Liver (tissue), 9 donors: ENCODE measurements around the gene CNMD. TPM values are rescaled to one million over a fixed set of nuclear protein-coding genes. Genes with fewer than 3 reads are reported as not detected.
"Not testable (repeated sequence)": the region's sequence is repeated elsewhere in the genome, so short reads cannot be mapped to it uniquely, and the experiment has no call there.

Experiments
- DNase-seq: peaks from one replicate; pipeline ENCODE4 v3.0.0-alpha.2; 2017; ENCODE audit warnings: low spot score
- H3K27ac ChIP-seq, 2 donors: one replicate each; pipeline ENCODE4 v1.7.0; 2013; ENCODE audit warnings: inconsistent platforms in 2 of 2, low read length in 2 of 2, control low read depth in 1 of 2, low read depth in 1 of 2, mild to moderate bottlenecking in 1 of 2
- H3K27me3 ChIP-seq, 4 donors: one replicate each; pipeline versions ENCODE4 v1.6.1 to v1.7.0; 2013; ENCODE audit warnings: low read length in 3 of 4, inconsistent platforms in 1 of 4, mild to moderate bottlenecking in 1 of 4, moderate library complexity in 1 of 4; ENCODE audit not compliant: control insufficient read depth in 4 of 4, insufficient read depth in 4 of 4
- H3K36me3 ChIP-seq, 4 donors: one replicate each; pipeline versions ENCODE4 v1.6.1 to v1.7.0; 2013; ENCODE audit warnings: low read length in 3 of 4, mild to moderate bottlenecking in 3 of 4, low read depth in 1 of 4, moderate library complexity in 1 of 4; ENCODE audit not compliant: control insufficient read depth in 4 of 4, insufficient read depth in 3 of 4
- H3K4me1 ChIP-seq, 4 donors: one replicate each; pipeline versions ENCODE4 v1.6.1 to v1.7.0; 2013; ENCODE audit warnings: low read length in 3 of 4, mild to moderate bottlenecking in 3 of 4, moderate library complexity in 1 of 4; ENCODE audit not compliant: control insufficient read depth in 4 of 4, insufficient read depth in 4 of 4
- H3K4me3 ChIP-seq, 3 donors: one replicate each; pipeline versions ENCODE4 v1.6.1 to v1.7.0; 2013; ENCODE audit warnings: low read length in 3 of 3, control low read depth in 1 of 3, low read depth in 1 of 3, mild to moderate bottlenecking in 1 of 3
- H3K9ac ChIP-seq, 2 donors: one replicate each; pipeline ENCODE4 v1.7.0; 2013; ENCODE audit warnings: low read length in 2 of 2, mild to moderate bottlenecking in 2 of 2, moderate library complexity in 2 of 2, control low read depth in 1 of 2, low read depth in 1 of 2
- H3K9me3 ChIP-seq, 4 donors: one replicate each; pipeline versions ENCODE4 v1.6.1 to v1.7.0; 2013; ENCODE audit warnings: low read length in 3 of 4; ENCODE audit not compliant: control insufficient read depth in 4 of 4
- CTCF ChIP-seq: fragments of 150-350 bp; IDR thresholded peaks from 2 replicates; pipeline ENCODE4 v1.5.1; 2017; ENCODE audit warnings: improper control_type of control experiment, low read depth, low read length; ENCODE audit not compliant: missing input control
- EGR1 ChIP-seq, 2 donors: IDR thresholded peaks; 2 replicates each; pipeline ENCODE4 v1.6.1; 2016 to 2018; ENCODE audit warnings: antibody characterized with exemption in 2 of 2, low read depth in 2 of 2
- FOXA2 ChIP-seq: IDR thresholded peaks from 2 replicates; pipeline ENCODE4 v1.6.1; 2016; ENCODE audit warnings: antibody characterized with exemption
- GABPA ChIP-seq, 2 donors: IDR thresholded peaks in 1 of 2; conservative IDR thresholded peaks in 1 of 2; 2 replicates each; pipeline ENCODE4 v1.6.1; 2016; ENCODE audit warnings: antibody characterized with exemption in 2 of 2, mild to moderate bottlenecking in 1 of 2, moderate library complexity in 1 of 2
- HNF4A ChIP-seq, 2 donors: conservative IDR thresholded peaks; 2 replicates each; pipeline ENCODE4 v1.6.1; 2016; ENCODE audit warnings: antibody characterized with exemption in 2 of 2, mild to moderate bottlenecking in 2 of 2
- JUND ChIP-seq, 2 donors: IDR thresholded peaks; 2 replicates each; pipeline ENCODE4 v1.6.1; 2016; ENCODE audit warnings: antibody characterized with exemption in 2 of 2
- MAX ChIP-seq: IDR thresholded peaks from 2 replicates; pipeline ENCODE4 v1.6.1; 2016; ENCODE audit warnings: antibody characterized with exemption
- RAD21 ChIP-seq, 2 donors: IDR thresholded peaks; 2 replicates each; pipeline ENCODE4 v1.6.1; 2016; ENCODE audit warnings: antibody characterized with exemption in 2 of 2, mild to moderate bottlenecking in 2 of 2
- RXRA ChIP-seq, 2 donors: IDR thresholded peaks; 2 replicates each; pipeline ENCODE4 v1.6.1; 2017 to 2018; ENCODE audit warnings: antibody characterized with exemption in 2 of 2, mild to moderate bottlenecking in 1 of 2
- YY1 ChIP-seq: IDR thresholded peaks from 2 replicates; pipeline ENCODE4 v1.6.1; 2016; ENCODE audit warnings: antibody characterized with exemption, mild to moderate bottlenecking
- WGBS: extraction: QIAGEN DNeasy Blood & Tissue Kit; methylation state at CpG from one replicate; pipeline ENCODE4 v1.1.7; 2013; 5-methylcytosine and 5-hydroxymethylcytosine counted together
- polyA plus RNA-seq, 2 donors: library from polyadenylated mRNA; stranded (reverse) in 1 of 2; unstranded in 1 of 2; fragments of 200-250 nt in 1 of 2; fragments of >200 nt in 1 of 2; fragmentation: Nextera tagmentation in 1 of 2; extraction: Ambion mirVana in 1 of 2; gene quantifications; one replicate each; pipeline versions ENCODE4 v1.2.1 to v1.2.3, GENCODE V29; 2013 to 2015
- total RNA-seq, 2 donors: library from RNA; depleted of rRNA; stranded (reverse); fragments of >200 nt; gene quantifications; one replicate each; pipeline ENCODE4 v1.2.3, GENCODE V29; 2014
- TF ChIP-seq, protein P1 (sequence below): IDR thresholded peaks from 2 replicates; pipeline ENCODE4 v1.6.1; 2016; ENCODE audit warnings: antibody characterized with exemption, mild to moderate bottlenecking
- donor health status: healthy.
- donor health status: healthy.
- donor health status: healthy.
- donor health status: healthy.
- donor health status: healthy.

The CNMD gene
- total and polyA plus RNA-seq, 4 donors: not detected

DNA sequence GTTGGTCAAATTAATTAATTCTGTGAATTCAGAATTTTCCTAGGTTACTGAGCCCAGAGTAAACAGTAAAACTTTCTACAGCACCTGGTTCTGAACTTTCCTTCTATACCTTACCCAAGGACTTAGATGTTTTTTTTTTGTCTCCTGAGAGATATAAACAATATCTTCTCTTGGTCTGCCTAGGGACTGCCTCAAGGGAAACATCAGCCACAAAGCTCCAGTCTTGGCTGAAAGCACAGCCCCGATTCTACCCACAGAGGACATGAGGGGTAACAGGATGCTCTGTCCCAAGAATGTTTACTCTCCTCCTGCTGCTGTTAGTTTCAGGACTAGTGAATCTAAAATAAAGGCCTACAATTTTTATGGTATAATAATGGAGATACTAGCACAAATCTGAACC lies 14.3 kb downstream of the CNMD start (continued):
- no peak for TF ChIP-seq EGR1 (IDR thresholded peaks at IDR 0.05; ENCODE audit: low read depth in 2 of 2)
- no peak for TF ChIP-seq GABPA (IDR thresholded peaks at IDR 0.05 in 1 of 2, conservative IDR thresholded peaks at IDR 0.05 in 1 of 2)
- no peak for TF ChIP-seq YY1

GRCh38 chr13:52723181-52723580 lies 16.4 kb downstream of the CNMD start:
- no peak overlapping the region for H3K9ac ChIP-seq
- 78% methylated on average over 4 of the region's 4 CpGs for WGBS
- DNase-seq: no peak
- H3K27ac ChIP-seq: no peak overlapping the region
- no peaks in the 10 kb centered on the region for H3K4me1 ChIP-seq
- H3K4me3 ChIP-seq: no peak overlapping the region
- peaks cover 0 to 2% (median 0%) of the 10 kb centered on the region in 4 donors for H3K27me3 ChIP-seq
- H3K9me3 ChIP-seq: no peaks in the 10 kb centered on the region
- H3K36me3 ChIP-seq: no peaks in the 10 kb centered on the region
- TF ChIP-seq GABPA (IDR thresholded peaks at IDR 0.05 in 1 of 2, conservative IDR thresholded peaks at IDR 0.05 in 1 of 2): no peak
- TF ChIP-seq HNF4A (conservative IDR thresholded peaks at IDR 0.05): no peak
- TF ChIP-seq FOXA2: no peak
- no peak for TF ChIP-seq RXRA (IDR thresholded peaks at IDR 0.05)
- TF ChIP-seq MAX: no peak

DNA sequence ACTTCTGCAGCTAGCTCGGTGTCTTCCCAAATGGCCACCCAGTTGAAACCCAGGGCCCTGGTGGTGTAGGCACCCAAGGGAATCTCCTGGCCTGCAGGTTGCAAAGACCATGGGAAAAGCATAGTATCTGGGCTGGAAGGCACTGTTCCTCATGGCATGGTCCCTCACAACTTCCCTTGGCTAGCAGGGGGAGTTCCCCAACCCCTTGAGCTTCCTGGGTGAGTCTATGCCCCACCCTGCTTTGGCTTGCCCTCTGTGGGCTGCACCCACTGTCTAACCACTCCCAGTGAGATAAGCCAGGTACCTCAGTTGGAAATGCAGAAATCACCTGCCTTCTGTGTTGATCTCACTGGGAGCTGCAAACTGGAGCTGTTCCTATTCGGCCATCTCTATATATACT lies 18.3 kb downstream of the CNMD start:
- not testable (repeated sequence) for H3K9me3 ChIP-seq

GRCh38 chr13:52720904-52721303 lies 18.7 kb downstream of the CNMD start:
- not testable (repeated sequence) for H3K27me3 ChIP-seq, H3K36me3 ChIP-seq, H3K9me3 ChIP-seq, H3K4me1 ChIP-seq, H3K4me3 ChIP-seq, H3K9ac ChIP-seq, H3K27ac ChIP-seq, DNase-seq
- 66% methylated on average over 7 of the region's 7 CpGs for WGBS

More for the DNA sequence above, 18.3 kb downstream of the CNMD start:
- not testable (repeated sequence) for H3K27me3 ChIP-seq, DNase-seq, H3K4me3 ChIP-seq, H3K27ac ChIP-seq, H3K4me1 ChIP-seq, H3K36me3 ChIP-seq, H3K9ac ChIP-seq
- 91% methylated on average over 2 of the region's 2 CpGs for WGBS

DNA sequence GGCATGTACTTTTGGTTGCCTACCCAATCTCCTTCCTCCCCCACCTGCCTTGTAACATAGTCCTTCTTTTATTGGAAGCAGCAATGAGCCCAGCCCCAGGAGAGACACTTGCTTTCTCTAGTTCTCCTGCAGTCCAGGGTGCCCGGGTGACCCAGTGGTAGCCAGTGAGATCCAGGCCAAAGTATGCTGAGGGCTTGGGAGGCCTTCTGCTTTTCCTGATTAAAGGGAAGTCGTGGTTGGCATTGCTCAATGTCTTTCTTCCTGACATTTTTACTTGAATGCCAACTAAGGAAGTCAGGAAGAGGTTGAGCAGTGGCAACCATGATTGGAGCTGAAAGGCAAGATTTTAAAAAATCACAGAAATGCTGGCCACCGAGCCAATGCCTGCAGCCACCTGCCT lies 25.7 kb downstream of the CNMD start:
- Histone ChIP-seq H3K9ac (no peak overlapping the region), H3K36me3 (no peaks in the 10 kb centered on the region), H3K4me3 (no peak overlapping the region), H3K27me3 (no peaks in the 10 kb centered on the region), H3K9me3 (no peaks in the 10 kb centered on the region), H3K4me1 (no peaks in the 10 kb centered on the region), H3K27ac (no peak overlapping the region)
- 66% methylated on average over 3 of the region's 3 CpGs for WGBS
- TF ChIP-seq FOXA2: no peak
- TF ChIP-seq CTCF: no peak
- no peak for TF ChIP-seq GABPA (IDR thresholded peaks at IDR 0.05 in 1 of 2, conservative IDR thresholded peaks at IDR 0.05 in 1 of 2)
- no peak for TF ChIP-seq RXRA (IDR thresholded peaks at IDR 0.05)
- TF ChIP-seq EGR1 (IDR thresholded peaks at IDR 0.05; ENCODE audit: low read depth in 2 of 2): no peak
- no peak for TF ChIP-seq JUND (IDR thresholded peaks at IDR 0.05)
- no peak for TF ChIP-seq RAD21 (IDR thresholded peaks at IDR 0.05)
- TF ChIP-seq, protein P1, sequence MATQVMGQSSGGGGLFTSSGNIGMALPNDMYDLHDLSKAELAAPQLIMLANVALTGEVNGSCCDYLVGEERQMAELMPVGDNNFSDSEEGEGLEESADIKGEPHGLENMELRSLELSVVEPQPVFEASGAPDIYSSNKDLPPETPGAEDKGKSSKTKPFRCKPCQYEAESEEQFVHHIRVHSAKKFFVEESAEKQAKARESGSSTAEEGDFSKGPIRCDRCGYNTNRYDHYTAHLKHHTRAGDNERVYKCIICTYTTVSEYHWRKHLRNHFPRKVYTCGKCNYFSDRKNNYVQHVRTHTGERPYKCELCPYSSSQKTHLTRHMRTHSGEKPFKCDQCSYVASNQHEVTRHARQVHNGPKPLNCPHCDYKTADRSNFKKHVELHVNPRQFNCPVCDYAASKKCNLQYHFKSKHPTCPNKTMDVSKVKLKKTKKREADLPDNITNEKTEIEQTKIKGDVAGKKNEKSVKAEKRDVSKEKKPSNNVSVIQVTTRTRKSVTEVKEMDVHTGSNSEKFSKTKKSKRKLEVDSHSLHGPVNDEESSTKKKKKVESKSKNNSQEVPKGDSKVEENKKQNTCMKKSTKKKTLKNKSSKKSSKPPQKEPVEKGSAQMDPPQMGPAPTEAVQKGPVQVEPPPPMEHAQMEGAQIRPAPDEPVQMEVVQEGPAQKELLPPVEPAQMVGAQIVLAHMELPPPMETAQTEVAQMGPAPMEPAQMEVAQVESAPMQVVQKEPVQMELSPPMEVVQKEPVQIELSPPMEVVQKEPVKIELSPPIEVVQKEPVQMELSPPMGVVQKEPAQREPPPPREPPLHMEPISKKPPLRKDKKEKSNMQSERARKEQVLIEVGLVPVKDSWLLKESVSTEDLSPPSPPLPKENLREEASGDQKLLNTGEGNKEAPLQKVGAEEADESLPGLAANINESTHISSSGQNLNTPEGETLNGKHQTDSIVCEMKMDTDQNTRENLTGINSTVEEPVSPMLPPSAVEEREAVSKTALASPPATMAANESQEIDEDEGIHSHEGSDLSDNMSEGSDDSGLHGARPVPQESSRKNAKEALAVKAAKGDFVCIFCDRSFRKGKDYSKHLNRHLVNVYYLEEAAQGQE: no peak
- TF ChIP-seq MAX: no peak
- no peak for TF ChIP-seq YY1
- DNase-seq: no peak
